Putamen (tissue), 1 donor: ENCODE data around the gene PRDX5.

Source experiments
- DNase-seq: peaks from one replicate; pipeline ENCODE4 v3.0.0-alpha.2; 2016; ENCODE audit warnings: low spot score

PRDX5 gene

GRCh38 chr11:64362339-64362738, 44.4 kb downstream of the PRDX5 start:
- no peak for DNase-seq

DNA sequence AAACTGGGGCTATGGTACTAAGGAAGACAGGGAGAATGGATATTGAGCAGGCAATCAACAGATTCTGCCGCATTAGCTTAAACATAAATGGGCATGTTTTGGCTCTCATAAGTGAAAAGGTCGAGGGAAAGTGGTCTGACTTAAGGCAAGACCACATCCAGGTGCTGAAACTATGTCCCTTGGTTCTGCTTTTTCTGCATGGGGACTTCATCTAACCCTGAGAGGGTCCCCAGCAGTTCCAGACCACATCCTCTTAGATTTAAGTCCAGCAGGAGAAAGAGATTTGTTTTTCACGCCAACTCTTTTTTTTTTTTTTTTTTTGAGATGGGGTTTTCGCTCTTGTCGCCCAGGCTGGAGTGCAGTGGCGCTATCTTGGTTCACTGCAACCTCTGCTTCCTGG, 46.5 kb downstream of the PRDX5 start:
- DNase-seq = no peak

DNA sequence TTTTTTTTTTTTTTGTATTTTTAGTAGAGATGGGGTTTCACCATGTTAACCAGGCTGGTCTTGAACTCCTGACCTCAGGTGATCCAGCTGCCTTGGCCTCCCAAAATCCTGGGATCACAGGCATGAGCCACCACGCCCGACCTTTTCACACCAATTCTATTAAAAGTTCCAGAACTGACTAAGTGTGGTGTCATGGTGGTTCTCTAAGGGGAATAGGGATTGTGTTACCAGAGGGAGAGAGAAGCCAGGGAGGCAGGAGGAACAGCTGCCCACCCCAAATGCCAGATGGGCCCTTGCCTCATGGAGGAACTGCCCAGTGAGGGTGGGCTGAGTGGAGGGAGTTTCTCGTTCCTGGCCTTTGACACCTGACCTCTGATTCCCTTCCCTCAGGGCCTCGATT, 47.0 kb downstream of the PRDX5 start:
- no peak for DNase-seq

GRCh38 chr11:64366751-64367150, 48.8 kb downstream of the PRDX5 start:
- no peak for DNase-seq

GRCh38 chr11:64367931-64368672, 50.2 kb downstream of the PRDX5 start:
- DNase-seq = no peak

DNA sequence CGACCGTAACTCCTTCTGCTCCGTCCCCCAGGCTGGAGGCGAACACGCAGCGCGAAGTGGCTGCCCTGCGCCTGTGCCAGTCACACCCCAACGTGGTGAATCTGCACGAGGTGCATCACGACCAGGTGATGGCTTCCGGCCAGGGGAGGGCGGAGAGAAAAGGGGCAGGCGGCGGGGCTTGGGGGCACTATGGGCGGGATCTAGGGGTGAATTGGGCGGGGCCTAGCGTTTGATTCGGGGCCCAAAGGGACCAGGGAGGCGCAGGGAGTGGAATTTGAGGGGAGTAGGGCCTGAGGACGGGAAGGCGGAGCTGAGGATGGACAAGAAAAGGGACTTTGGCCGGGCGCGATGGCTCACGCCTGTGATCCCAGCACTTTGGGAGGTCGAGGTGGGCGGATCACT, 50.8 kb downstream of the PRDX5 start:
- no peak for DNase-seq

DNA sequence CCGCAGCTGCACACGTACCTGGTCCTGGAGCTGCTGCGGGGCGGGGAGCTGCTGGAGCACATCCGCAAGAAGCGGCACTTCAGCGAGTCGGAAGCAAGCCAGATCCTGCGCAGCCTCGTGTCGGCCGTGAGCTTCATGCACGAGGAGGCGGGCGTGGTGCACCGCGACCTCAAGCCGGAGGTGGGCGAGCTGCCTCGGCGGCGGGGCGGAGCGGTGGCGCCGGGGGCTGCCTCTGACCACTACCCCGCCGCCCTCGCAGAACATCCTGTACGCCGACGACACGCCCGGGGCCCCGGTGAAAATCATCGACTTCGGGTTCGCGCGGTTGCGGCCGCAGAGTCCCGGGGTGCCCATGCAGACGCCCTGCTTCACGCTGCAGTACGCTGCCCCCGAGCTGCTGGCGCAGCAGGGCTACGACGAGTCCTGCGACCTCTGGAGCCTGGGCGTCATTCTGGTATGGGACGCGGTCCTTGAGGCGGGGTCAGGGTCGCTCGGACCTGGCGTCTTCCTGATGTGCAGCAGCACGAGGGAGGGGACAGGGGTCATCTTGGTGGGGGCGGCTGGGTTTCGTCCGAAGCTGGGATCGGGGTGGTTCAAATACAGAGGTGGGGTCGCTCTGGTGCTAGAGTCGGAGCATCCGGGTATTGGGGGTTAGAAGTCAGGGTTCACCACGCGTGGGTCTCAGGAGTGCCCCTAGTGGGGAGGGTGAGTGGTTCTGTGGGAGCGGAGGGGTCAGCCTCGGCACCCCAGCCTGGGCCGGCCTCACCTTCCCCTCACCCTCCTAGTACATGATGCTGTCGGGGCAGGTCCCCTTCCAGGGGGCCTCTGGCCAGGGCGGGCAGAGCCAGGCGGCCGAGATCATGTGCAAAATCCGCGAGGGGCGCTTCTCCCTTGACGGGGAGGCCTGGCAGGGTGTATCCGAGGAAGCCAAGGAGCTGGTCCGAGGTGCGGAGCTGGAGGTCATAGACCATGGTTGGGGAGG, 51.8 kb downstream of the PRDX5 start:
- no peak for DNase-seq

DNA sequence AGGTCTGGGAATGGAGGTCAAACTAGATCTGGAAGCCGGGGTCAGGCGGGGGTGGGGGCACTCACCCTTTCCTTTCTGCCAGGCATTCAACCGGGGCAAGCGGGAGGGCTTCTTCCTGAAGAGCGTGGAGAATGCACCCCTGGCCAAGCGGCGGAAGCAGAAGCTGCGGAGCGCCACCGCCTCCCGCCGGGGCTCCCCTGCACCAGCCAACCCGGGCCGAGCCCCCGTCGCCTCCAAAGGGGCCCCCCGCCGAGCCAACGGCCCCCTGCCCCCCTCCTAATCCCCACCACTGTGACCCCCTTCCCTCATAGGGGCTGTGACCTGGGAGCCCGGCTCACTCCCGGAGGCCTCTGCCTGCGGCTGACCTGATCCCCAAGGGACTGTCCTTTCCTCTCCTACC, 53.3 kb downstream of the PRDX5 start:
- DNase-seq = no peak
